Epidermal melanocyte (primary cell): ENCODE results near the gene MAMLD1.
"Not testable (repeated sequence)": the region's sequence is repeated elsewhere in the genome, so short reads cannot be mapped to it uniquely, and the experiment has no call there.

Source experiments
- DNase-seq: peaks from one replicate; pipeline ENCODE4 v3.0.0; 2011; ENCODE audit warnings: low spot score; ENCODE audit not compliant: insufficient read length

MAMLD1 gene, protein sequence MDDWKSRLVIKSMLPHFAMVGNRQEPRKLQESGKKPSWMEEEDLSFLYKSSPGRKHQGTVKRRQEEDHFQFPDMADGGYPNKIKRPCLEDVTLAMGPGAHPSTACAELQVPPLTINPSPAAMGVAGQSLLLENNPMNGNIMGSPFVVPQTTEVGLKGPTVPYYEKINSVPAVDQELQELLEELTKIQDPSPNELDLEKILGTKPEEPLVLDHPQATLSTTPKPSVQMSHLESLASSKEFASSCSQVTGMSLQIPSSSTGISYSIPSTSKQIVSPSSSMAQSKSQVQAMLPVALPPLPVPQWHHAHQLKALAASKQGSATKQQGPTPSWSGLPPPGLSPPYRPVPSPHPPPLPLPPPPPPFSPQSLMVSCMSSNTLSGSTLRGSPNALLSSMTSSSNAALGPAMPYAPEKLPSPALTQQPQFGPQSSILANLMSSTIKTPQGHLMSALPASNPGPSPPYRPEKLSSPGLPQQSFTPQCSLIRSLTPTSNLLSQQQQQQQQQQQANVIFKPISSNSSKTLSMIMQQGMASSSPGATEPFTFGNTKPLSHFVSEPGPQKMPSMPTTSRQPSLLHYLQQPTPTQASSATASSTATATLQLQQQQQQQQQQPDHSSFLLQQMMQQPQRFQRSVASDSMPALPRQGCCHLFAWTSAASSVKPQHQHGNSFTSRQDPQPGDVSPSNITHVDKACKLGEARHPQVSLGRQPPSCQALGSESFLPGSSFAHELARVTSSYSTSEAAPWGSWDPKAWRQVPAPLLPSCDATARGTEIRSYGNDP

DNA sequence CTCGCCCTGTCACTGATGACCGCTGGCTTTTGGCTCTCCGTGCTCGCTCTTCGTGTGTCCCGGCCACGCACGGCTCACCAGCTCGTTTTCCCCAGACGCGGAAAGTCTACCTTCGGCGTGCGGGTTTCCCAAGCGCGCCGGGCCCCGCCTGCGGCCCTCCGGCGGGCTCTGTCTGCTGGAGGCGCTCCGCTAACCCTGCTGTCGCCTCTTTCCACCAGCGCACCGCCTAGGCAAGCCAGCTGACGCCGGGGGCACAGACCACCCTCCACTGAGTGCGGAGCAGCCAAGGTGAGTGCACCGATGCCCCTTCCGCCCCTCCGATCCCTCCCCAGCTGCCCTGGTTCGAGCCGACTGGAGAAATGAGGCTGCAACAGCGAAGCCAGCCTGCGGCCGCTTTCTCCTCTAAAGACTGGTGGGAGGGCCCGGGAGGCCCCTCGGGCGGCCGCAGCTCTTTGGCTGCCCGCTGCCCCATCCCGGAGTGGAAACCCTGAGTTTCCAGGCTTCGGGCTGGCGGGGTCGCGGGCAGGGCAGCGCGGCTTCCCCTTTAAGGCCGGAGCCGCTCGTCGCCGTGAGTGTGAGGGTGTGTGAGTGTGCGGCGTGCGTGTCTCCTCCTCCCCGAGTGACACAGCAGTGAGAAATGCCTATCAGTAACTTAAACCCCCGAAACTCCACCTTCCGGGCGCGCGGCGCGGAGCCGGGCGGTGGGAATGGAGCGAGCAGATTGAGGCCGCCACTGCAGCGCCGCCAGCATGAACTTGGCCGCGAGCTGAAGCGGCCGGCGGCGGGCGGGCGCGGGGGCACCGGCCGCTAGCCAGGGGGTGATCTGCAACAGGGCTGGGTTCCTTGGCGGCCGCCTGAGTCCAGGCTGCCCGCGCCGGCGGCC lies at the start of gene MAMLD1:
MAMLD1 (plus strand) TSS at position 719 of the 883 bp plus-strand sequence. CDS start 82,200 bp downstream, outside the sequence.
- no peak for DNase-seq

DNA sequence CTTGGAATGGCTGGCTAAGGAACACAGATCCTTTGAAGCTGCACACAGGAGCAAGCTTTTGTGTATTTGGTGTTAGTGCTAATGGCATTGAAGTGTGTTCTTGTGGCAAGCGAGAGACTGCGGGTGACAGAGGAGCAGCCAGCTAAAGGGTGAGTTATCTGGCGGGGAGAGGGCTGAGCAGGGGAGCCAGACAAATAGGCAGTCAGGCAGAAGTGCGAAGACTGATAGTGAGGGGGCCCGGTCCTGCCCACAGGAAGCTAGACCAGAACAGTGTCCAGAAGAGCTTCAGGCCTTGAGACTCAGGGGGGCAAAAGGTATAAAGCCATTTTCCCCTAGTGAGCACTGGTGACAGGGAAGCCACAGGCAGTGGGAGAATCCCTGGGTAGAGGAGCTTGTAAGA lies 49.6 kb upstream of the MAMLD1 start:
- DNase-seq: no peak

DNA sequence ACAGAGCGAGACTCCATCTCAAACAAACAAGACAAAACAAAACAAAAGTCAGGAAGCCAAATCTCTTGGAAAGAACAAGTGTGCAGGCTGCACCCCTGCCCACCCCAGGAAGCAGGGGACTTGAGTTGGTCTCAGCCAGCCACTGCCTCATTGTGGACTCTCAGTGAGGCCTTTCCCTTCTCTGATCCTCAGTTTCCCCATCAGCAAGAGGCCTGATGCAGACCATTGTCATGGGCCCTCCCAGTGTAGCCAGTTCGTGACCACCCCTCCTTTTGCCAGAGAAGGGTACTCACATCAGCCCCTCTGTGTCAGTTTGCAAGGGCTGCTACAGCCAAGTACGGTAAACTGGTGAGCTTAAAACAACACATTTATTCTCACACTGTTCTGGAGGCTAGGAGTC lies 48.9 kb upstream of the MAMLD1 start:
- no peak for DNase-seq

DNA sequence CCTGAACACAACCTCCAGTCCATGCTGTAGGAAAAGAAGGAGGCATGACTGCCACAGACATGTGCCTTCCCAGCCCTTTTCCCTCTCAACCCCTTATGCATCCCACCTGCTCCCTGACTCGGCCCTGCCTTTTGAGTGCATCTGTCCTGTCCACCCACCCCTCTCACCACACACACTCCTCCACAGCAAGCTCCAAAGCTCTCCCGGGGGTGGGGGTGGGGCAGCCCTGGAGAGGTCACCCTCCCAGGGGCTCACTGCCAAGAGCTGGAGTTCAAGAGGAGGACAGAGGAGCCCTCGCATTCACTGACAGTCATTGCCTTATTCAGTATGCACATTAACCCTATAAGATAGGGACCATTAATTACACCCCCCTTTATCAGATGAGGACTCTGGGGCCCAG lies 46.6 kb upstream of the MAMLD1 start:
- no peak for DNase-seq

DNA sequence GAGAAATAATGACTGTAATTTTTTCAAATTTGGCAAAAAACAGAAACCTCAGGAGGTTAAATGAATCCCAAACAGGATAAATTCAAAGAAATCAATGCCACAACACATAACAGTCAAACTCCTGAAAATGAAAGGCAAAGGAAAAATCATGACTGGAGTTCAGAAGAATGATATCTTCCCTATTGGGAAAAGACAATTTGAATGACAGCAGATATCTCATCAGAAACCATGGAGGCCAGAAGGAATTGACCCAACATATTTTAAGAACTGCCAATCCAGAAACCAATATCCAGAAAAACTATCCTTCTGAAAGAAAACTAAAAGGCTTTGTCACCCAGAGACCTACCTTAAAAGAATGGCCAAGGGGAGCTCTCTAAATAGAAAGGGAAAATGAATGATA lies 40.1 kb upstream of the MAMLD1 start:
- DNase-seq: no peak

DNA sequence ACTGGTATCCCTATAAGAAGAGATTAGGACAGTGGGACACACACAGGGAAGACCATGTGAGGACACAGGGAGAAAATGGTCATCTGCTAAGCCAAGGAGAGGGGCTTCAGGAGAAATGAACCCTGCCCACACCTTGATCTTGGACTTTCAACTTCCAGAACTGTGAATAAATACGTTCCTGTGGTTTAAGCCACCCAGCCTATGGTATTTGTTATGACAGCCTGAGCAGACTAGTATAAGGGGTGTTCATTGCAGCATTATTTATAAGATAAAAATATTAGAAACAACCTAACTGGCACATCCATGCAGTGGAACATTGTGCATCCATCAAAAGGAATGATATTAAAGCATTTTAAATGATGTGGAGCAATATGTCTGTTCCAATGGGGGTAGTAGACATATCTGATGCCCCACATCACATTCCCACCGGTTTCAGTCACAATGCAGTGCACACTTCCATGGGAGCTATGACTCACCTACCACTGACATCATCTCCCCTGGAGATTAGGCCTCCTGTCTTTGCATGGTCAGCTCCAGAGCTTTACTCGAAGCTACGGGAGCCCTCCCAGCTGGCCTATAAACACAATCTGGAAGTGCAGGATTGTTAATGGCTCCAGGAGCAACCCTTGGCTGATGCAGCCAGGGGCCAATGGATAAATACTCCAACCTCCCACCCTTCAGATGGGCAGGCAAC lies 38.9 kb upstream of the MAMLD1 start:
- no peak for DNase-seq

DNA sequence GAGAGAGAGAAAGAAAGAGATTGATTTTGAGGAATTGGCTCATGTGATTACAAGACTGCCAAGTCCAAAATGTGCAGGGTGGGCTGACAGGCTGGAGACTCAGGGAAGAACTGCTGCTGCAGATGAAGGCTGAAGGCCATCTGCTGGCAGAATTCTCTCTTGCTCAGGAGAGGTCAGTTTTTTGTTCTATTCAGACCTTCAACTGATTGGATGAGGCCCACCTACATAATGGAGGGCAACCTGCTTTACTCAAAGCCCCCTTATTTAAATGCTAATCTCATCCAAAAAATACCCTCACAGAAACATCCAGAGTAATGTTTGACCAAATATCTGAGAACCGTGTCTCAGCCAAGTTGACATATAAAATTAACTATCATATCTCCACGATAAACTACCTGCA lies 38.2 kb upstream of the MAMLD1 start:
- no peak for DNase-seq

DNA sequence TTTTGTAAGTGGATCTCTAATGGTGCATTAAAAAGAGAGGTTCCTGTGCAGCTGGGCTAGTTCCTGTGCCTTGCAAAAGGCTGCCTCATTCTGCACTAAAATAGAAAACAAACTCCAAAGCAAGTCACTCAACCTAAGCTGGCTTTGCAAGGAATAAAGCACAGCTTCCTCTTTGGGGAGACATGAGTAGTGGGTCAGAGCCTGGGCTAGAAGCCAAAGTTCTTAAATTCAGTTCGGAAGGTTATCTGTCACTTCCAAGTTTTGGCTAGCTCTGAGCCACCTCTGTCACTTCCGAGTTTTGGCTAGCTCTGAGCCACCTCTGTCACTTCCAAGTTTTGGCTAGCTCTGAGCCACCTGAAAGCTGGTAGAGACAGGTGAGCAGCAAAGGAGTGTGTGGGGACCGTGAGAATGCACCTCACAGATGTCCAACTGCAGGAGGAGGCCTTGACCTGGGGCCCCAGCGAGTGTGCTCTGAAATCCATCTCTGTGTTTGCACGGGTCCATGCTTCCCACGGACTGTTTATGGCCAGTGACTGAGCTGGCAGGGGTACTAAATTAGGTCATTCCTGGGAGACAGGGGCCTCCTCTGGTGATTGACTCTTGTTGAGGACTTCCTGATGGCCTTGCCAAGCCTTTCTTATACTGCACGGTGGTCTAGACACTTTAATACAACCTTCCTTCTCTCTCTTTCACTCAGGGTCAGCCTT lies 36.4 kb upstream of the MAMLD1 start:
- DNase-seq: no peak

DNA sequence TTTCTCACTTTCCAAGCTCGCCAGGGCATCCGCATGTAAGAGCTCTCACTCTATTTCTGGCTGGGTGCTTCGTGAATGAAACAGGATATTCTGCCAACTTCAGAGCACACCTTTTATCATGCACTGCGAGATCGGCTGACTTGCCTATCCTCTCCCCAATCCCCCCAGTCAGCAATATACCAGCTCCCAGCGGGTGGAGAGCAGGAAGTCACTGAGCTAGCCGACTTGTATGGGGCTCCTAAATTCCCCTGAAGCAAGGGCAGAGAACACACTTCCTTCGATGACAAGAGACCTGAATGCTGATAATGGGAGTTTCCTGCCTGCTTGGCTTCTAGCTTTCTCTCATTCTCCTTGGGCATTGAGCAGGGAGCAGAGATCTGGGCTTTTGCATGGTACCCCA lies 33.8 kb upstream of the MAMLD1 start:
- no peak for DNase-seq

DNA sequence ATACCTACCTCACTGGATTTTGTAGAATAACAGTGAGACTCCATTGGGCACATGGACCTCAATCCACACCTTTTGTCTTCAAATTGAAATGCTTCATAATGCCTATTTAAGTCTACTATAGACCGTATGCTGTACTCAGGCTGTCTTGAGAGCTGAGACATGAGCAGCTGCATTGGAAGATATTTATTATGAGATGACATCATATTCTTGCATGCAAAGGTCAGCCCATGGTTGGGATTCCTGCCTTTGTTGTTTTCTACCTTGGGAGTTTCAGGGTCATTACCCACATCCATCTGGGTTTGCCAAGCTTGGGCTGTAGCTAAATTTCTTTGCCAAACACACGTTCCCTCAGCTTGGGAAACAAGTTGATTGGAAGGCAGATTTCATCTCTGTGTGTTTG lies 33.2 kb upstream of the MAMLD1 start:
- DNase-seq: no peak

DNA sequence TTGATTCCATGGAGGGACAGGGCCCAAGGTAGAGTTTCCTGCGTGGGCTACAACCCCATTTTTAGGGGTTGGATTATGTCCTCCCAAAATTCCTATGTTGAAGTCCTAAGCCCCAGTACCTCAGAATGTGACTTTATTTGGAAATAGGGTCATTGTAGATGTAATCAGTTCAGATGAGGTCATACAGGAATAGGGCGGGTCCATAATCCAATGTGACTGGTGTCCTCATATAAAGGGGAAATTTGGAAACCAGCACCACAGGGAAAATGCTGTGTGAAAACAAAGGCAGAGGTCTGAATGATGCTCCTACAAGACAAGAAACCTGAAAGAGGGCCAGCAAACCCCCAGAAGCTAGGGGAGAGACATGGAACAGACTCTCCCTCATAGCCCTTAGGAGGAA lies 31.1 kb upstream of the MAMLD1 start:
- DNase-seq: no peak

DNA sequence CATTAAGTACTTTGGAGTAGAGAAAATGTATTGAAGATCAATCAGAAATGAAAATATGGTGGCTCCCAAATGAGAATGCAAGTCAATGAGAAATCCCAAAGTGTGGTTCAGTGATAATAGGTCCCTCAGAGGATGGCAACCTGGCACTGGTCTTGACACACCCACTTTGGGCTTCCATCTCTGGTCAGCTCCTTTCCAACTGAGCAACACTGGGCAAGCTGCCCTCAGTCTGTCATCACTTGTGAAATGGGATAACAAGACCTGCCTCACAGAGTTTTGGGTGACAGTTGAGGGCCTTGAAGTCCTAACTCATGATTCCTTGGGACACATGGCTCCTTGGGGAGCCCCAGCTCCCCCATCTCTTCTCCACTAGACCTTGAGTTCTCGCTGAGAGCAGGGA lies 29.0 kb upstream of the MAMLD1 start:
- no peak for DNase-seq

DNA sequence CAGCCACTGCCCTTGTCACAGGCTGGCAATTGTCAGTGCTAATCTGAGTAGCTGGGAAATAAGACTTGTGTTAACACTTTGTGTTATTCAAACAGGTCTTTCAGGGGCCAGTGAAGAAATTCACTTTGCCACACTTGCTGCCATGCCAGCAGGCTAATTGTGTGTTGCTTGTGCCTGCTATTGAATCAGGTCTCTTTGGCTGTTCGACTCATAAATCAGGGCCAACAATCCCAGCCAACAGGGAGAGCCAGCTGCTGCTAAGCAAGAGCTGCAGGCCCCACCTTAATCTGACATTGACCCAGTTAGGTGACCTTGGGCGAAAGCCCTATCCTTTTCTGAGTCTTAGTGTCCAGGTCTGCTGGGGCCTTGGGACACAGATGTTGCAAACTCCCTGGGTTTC lies 28.1 kb upstream of the MAMLD1 start:
- no peak for DNase-seq

DNA sequence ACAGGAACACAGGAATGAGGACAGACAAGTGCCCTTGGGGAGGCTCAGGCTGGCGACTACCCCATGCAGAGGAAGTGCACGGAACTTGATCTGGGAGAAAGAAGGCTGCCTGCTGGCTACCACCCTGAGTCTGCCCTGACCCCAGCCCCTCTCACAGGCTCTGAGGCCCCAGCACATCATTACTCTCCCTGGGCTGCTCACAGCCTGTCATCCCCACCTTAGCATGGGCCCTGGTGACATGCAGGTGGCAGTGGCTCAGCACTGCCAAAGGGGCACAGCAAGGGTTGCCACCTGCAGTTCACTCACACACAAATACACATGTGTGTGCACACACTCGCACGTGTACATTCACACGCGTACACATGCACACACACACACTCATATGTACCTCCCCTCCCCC lies 26.1 kb upstream of the MAMLD1 start:
- DNase-seq: no peak

DNA sequence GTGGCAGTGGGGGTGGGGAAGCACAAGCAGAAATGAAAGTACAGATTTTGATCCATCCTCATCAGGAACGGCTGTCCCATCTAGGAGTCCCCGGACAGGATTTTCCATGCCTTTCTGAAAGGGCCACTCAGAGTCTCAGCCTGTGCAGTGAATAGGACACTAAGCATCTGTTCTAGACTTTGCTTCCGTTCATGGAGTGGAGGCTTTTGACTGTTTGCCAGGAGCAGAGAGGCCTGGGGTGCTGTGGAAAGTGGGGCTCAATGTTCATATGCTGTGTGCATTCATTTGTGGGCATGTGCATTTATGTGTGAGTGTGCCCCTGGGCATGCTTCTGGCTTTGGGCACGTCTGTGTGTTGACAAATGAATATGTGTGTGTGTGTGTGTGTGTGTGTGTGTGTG lies 25.6 kb upstream of the MAMLD1 start:
- DNase-seq: no peak

DNA sequence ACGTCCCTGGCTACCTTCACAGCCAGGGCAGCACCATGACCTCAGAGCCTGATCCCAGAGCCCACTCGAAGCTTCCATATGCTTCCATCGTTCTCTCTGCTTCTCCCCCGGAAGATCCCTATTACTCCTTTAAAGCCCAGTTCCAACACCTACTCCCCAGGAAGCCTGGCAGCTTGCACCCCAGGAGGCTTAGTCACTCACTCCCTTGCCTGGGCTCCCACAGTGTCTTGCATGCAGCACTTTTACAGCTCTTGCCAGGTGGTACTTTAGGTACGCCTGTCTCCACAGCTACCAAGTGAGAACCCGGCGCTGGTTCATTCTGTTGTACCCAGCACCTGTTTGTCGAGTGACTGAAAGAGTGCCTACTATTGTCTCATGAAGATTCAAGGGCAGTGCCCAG lies 24.5 kb upstream of the MAMLD1 start:
- DNase-seq: no peak

DNA sequence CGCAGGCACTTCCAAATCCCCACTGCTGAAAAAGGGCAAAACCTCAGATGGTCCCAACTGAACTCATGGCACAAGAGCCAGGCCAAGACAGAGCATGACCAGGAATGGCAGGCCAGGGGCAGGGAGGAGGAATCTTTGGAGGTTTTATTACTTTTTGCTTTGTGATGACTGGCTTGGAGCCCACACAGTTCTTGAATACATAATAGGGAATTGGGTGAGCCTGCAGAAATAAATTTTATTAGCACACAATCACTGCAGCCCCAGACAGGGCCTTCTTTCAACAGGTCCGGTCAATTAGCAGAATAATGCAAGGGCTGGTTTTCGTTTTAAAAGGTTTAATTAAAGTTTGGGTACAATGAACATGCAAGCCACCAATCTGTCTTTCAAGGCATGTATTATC lies 23.4 kb upstream of the MAMLD1 start:
- no peak for DNase-seq

DNA sequence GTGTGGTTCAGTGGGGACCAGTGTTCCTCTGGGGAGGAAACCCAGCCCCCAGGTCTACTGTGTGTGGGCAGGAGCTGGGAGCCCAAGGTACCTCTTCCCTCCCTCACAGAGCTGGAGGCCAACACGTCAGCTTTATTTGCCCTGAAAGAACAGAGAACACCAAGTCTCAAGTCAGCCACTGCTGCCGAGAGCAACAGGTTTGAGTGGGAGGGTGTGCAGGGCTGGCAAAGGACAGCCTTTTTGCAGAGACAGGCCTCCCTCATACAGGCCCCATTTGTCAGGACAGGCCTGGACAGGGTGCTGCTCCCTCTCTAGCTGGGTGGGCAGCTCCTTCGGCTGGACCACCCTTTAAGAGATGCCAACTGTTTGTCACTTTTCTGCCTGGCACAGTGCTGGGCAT lies 22.8 kb upstream of the MAMLD1 start:
- DNase-seq: not testable (repeated sequence)

DNA sequence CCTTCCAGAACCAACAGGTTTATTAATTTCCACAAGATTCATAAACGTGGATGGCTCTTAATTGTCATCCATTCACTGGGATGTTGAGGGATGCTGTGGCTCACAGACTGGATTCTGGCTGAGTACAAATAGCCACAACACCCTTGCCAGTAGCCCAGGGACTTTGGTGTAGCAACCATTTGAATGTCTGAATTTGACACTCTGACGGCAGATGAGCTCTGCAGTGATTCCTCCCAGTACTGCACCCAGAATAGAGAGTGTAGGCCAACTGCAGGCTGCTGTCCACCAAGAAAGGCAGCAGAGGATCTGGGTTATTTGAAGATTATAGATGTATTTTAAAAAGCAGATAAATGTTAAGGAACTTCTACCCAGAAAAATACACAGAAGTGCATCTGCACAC lies 15.6 kb upstream of the MAMLD1 start:
- DNase-seq: no peak

DNA sequence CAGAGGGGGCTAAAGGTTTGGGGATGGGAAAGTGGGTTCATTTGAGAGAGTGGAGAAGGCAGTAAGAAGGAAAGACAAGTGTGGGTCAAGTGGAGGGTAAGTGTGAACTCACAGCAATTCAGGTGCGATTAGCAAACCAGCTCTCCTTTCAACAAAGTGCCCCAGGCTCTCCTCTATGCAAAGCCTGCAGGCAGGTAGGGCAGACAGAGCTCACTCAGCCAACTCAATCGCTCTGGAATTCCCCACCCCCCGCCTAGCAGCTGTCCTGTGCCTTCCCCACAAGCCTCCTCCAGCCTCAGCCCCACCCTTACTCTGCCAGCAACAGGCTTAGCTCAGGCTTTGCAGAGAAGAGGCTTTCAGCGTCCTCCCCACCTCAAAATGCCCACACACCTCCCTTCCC lies 14.8 kb upstream of the MAMLD1 start:
- no peak for DNase-seq

DNA sequence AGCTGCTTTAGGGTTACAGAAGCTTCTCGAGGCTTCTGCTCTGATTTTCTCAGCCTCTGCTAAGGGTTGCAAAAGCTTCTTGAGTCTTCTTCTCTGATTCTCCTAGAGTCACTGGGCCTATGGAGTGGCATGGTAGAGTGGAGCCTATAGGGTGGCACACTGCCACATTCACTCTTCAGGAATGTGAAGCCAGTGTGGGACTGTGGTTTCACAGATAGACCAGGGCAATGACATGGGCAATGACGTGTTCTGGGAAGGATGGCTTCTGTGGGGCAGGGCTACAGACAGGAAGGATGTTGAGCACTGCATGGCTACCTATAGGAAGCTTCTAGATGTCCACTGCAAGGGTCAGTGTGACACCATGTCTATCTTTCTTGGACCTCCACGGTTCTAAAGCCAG lies 11.0 kb upstream of the MAMLD1 start:
- no peak for DNase-seq
